Measurements from ENCODE around the gene CFDP1. TPM values are rescaled to one million over a fixed set of nuclear protein-coding genes. Genes with fewer than 3 reads are reported as not detected.

The CFDP1 gene
- total and polyA plus RNA-seq, 2 of the 13 experiments (the other 11 are each of a cell fraction or from before 2014, with no cell fraction given) = 78.6 to 153 TPM

- TF ChIP-seq, protein P1, sequence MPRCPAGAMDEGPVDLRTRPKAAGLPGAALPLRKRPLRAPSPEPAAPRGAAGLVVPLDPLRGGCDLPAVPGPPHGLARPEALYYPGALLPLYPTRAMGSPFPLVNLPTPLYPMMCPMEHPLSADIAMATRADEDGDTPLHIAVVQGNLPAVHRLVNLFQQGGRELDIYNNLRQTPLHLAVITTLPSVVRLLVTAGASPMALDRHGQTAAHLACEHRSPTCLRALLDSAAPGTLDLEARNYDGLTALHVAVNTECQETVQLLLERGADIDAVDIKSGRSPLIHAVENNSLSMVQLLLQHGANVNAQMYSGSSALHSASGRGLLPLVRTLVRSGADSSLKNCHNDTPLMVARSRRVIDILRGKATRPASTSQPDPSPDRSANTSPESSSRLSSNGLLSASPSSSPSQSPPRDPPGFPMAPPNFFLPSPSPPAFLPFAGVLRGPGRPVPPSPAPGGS (CRISPR knock-in tag; IDR thresholded peaks at IDR 0.05) = no peak
- no peak for TF ChIP-seq NCOR1 (IDR thresholded peaks at IDR 0.05; ENCODE audit: borderline replicate concordance, low read length)
- no peak for TF ChIP-seq HNRNPH1 (optimal IDR thresholded peaks at IDR 0.05; ENCODE audit: low read depth, low read length)
- TF ChIP-seq ZNF878 (CRISPR knock-in tag; IDR thresholded peaks at IDR 0.05) = no peak
- TF ChIP-seq HNRNPLL (IDR thresholded peaks at IDR 0.05; ENCODE audit: low read depth, low read length, poor library complexity, severe bottlenecking) = peak; percentile 31
- TF ChIP-seq ZNF556 (CRISPR knock-in tag; IDR thresholded peaks at IDR 0.05; ENCODE audit: borderline replicate concordance) = no peak
- TF ChIP-seq BRCA1 (CRISPR knock-in tag; IDR thresholded peaks at IDR 0.05) = no peak
- TF ChIP-seq KMT2B (CRISPR knock-in tag; IDR thresholded peaks at IDR 0.05) = no peak
- TF ChIP-seq, protein P2, sequence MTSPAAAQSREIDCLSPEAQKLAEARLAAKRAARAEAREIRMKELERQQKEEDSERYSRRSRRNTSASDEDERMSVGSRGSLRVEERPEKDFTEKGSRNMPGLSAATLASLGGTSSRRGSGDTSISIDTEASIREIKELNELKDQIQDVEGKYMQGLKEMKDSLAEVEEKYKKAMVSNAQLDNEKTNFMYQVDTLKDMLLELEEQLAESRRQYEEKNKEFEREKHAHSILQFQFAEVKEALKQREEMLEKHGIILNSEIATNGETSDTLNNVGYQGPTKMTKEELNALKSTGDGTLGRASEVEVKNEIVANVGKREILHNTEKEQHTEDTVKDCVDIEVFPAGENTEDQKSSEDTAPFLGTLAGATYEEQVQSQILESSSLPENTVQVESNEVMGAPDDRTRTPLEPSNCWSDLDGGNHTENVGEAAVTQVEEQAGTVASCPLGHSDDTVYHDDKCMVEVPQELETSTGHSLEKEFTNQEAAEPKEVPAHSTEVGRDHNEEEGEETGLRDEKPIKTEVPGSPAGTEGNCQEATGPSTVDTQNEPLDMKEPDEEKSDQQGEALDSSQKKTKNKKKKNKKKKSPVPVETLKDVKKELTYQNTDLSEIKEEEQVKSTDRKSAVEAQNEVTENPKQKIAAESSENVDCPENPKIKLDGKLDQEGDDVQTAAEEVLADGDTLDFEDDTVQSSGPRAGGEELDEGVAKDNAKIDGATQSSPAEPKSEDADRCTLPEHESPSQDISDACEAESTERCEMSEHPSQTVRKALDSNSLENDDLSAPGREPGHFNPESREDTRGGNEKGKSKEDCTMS (CRISPR knock-in tag; conservative IDR thresholded peaks at IDR 0.05) = no peak
These were observed 186.1 kb downstream of the CFDP1 start (continued) for GRCh38 chr16:75247249-75247648.

Data from HepG2 (cell line).